ENCODE results near the gene ALPK3. TPM values are rescaled to one million over a fixed set of nuclear protein-coding genes. Genes with fewer than 3 reads are reported as not detected.

The ALPK3 gene
- total RNA-seq, 1 donor from 2014 or later = 0.21 TPM

DNA sequence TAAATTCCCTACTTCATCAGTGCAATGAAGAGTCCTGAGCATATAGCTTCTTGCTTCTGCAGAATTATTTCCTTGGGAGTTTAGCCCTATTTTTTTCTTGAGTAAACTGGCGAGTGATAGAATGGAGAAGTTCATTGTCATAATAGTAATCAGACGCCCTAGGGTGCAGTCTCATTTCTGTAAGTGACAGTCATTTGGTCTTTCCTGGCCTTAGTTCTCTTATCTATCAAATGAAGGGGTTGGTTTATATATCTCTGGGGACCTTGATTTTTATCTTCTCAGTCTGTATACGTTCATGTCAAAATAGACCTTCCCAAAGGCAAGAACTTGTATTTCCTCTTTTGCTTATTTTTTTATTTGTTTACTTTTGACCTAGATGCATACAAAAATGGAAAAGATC is 9.9 kb upstream of the ALPK3 start:
- intact Hi-C loops (cut with micrococcal nuclease) = no loop called here
- Mint-ChIP-seq H3K4me1 (no peaks in the 10 kb centered on the region), H3K9me3 (no peaks in the 10 kb centered on the region), H3K4me3 (no peak overlapping the region), H3K36me3 (ENCODE audit: low read depth) (peaks cover 12% of the 10 kb centered on the region), H3K27me3 (no peaks in the 10 kb centered on the region), H3K27ac (no peak overlapping the region)
- DNase-seq = no peak

GRCh38 chr15:84810073-84810840 is 6.9 kb upstream of the ALPK3 start:
- H3K27me3 Mint-ChIP-seq = no peaks in the 10 kb centered on the region
- H3K36me3 Mint-ChIP-seq (ENCODE audit: low read depth) = peaks cover 5% of the 10 kb centered on the region
- no peak overlapping the region for H3K27ac Mint-ChIP-seq
- no peaks in the 10 kb centered on the region for H3K9me3 Mint-ChIP-seq
- no peak for DNase-seq
- H3K4me1 Mint-ChIP-seq = no peaks in the 10 kb centered on the region
- intact Hi-C loops (cut with micrococcal nuclease) = no loop called here
- no peak overlapping the region for H3K4me3 Mint-ChIP-seq

DNA sequence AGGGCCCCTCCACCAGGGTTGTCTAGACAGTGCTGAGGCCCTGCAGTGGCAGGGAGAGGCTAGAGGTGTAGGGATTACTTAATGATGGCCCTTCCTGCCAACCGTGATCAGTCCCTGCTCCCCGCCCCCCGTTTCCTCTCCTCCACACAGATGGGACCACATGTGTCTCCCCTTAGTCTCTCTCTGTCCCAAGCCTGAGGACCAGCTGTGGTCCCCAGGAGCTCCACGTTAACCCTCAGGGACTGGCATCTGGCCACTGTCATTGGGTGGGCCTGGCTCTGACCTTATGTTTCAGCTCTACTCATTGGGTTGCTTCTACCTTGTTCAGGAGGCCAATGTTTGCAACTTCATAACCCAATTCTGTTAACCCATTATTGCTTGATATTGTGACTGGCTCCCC is 6.0 kb upstream of the ALPK3 start:
- no peak overlapping the region for H3K4me3 Mint-ChIP-seq
- H3K4me1 Mint-ChIP-seq = no peaks in the 10 kb centered on the region
- peaks cover 5% of the 10 kb centered on the region for H3K36me3 Mint-ChIP-seq (ENCODE audit: low read depth)
- intact Hi-C loops (cut with micrococcal nuclease) = no loop called here
- H3K27me3 Mint-ChIP-seq = no peaks in the 10 kb centered on the region
- H3K9me3 Mint-ChIP-seq = no peaks in the 10 kb centered on the region
- DNase-seq = no peak
- H3K27ac Mint-ChIP-seq = no peak overlapping the region

DNA sequence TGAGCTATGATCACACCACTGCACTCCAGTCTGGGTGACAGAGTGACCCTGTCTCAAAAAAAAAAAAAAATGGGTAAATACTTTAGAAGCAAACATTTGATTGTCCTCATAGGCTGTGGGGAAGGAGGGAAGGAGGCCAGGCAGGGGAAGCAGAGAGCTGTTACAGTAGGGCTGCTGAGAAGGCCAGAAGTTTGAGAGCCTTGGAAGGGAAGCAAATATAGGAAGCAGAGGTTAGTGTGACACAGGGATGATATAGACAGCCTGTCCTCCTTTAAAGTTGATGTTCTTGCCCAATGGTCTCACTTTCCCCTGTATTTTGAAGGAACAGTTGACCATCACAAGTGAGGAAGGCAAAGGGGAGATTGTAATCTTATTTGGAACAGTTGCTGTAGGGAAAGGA is 5.3 kb upstream of the ALPK3 start:
- Mint-ChIP-seq H3K27me3 (peaks cover 2% of the 10 kb centered on the region), H3K36me3 (ENCODE audit: low read depth) (peaks cover 5% of the 10 kb centered on the region), H3K4me1 (no peaks in the 10 kb centered on the region), H3K9me3 (no peaks in the 10 kb centered on the region), H3K4me3 (no peak overlapping the region), H3K27ac (no peak overlapping the region)
- no peak for DNase-seq
- intact Hi-C loops (cut with micrococcal nuclease) = no loop called here

GRCh38 chr15:84812842-84813241 is 4.3 kb upstream of the ALPK3 start:
- Mint-ChIP-seq H3K9me3 (no peaks in the 10 kb centered on the region), H3K27me3 (peaks cover 2% of the 10 kb centered on the region), H3K27ac (no peak overlapping the region), H3K36me3 (ENCODE audit: low read depth) (peaks cover 5% of the 10 kb centered on the region), H3K4me3 (no peak overlapping the region), H3K4me1 (no peaks in the 10 kb centered on the region)
- DNase-seq = no peak
- intact Hi-C loops (cut with micrococcal nuclease) = no loop called here

GRCh38 chr15:84813435-84813834 is 3.7 kb upstream of the ALPK3 start:
- H3K36me3 Mint-ChIP-seq (ENCODE audit: low read depth) = peaks cover 5% of the 10 kb centered on the region
- intact Hi-C loops (cut with micrococcal nuclease) = no loop called here
- DNase-seq = no peak
- H3K27me3 Mint-ChIP-seq = peaks cover 4% of the 10 kb centered on the region
- H3K4me3 Mint-ChIP-seq = no peak overlapping the region
- peaks cover 4% of the 10 kb centered on the region for H3K4me1 Mint-ChIP-seq
- no peaks in the 10 kb centered on the region for H3K9me3 Mint-ChIP-seq
- H3K27ac Mint-ChIP-seq = no peak overlapping the region

GRCh38 chr15:84813931-84814330 is 3.2 kb upstream of the ALPK3 start:
- peaks cover 5% of the 10 kb centered on the region for H3K36me3 Mint-ChIP-seq (ENCODE audit: low read depth)
- DNase-seq = no peak
- H3K27ac Mint-ChIP-seq = no peak overlapping the region
- H3K27me3 Mint-ChIP-seq = peaks cover 4% of the 10 kb centered on the region
- intact Hi-C loops (cut with micrococcal nuclease) = no loop called here
- H3K9me3 Mint-ChIP-seq = no peaks in the 10 kb centered on the region
- H3K4me1 Mint-ChIP-seq = peaks cover 4% of the 10 kb centered on the region
- H3K4me3 Mint-ChIP-seq = no peak overlapping the region

DNA sequence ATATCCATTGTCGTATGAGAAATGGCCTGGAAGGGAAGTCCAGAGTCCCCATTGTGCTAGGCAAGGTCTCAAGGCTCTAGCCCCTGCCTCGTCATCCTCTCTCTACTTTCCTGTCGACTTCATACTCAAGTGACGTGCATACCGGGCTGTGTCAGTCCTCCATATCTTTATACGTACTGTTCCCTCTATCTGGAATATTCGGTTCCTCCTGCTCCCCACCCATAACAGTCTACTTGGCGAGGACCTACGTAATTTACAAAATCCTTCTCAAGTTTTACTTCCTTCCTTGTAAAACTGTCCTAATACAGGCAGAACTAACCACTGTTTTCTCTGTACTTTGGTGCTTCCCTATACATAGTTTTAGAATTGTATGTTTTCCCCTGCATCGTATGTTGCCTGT is 2.2 kb upstream of the ALPK3 start:
- intact Hi-C loops (cut with micrococcal nuclease) = no loop called here
- no peaks in the 10 kb centered on the region for H3K9me3 Mint-ChIP-seq
- H3K4me1 Mint-ChIP-seq = peaks cover 4% of the 10 kb centered on the region
- no peak for DNase-seq
- H3K36me3 Mint-ChIP-seq (ENCODE audit: low read depth) = peaks cover 5% of the 10 kb centered on the region
- H3K27ac Mint-ChIP-seq = no peak overlapping the region
- H3K4me3 Mint-ChIP-seq = no peak overlapping the region
- peaks cover 4% of the 10 kb centered on the region for H3K27me3 Mint-ChIP-seq

- Mint-ChIP-seq H3K9me3 (no peaks in the 10 kb centered on the region), H3K4me1 (peaks cover 4% of the 10 kb centered on the region), H3K36me3 (ENCODE audit: low read depth) (no peaks in the 10 kb centered on the region), H3K27me3 (peaks cover 9% of the 10 kb centered on the region), H3K27ac (no peak overlapping the region), H3K4me3 (no peak overlapping the region)
- no peak for DNase-seq
- intact Hi-C loops (cut with micrococcal nuclease) = no loop called here
These were observed 418 bp downstream of the ALPK3 start for GRCh38 chr15:84817466-84818081.

- Mint-ChIP-seq H3K9me3 (no peaks in the 10 kb centered on the region), H3K4me3 (no peak overlapping the region), H3K4me1 (peaks cover 4% of the 10 kb centered on the region), H3K27me3 (peaks cover 9% of the 10 kb centered on the region), H3K27ac (no peak overlapping the region), H3K36me3 (ENCODE audit: low read depth) (no peaks in the 10 kb centered on the region)
- DNase-seq = peak; percentile 69
- intact Hi-C loops (cut with micrococcal nuclease) = no loop called here
These were observed 1.3 kb downstream of the ALPK3 start for GRCh38 chr15:84818261-84819131.

DNA sequence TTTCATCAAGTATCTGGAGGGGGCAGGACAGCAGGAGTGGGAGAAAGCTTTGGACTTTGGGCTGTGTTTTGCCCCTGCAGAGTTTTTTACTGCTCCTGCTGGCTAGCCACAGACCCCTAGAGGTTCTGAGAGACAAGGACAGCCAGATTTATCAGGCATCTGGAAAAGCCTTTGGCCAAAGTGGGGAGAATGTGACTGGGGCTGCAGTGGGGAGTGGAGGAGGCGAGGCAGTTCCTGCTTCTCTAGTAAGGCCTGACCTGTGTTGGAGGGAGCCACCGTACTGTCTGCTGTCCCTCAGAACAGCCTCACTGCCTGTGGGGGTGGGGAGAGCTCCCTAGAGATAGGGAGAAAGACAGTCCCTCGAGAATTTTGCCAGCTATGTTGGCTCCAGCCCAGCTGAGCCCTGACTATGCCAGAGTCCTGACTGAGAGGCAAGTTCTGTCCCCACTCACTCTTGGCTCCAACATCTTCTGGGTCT is 2.2 kb downstream of the ALPK3 start:
- Mint-ChIP-seq H3K27ac (no peak overlapping the region), H3K9me3 (no peaks in the 10 kb centered on the region), H3K36me3 (ENCODE audit: low read depth) (no peaks in the 10 kb centered on the region)

DNA sequence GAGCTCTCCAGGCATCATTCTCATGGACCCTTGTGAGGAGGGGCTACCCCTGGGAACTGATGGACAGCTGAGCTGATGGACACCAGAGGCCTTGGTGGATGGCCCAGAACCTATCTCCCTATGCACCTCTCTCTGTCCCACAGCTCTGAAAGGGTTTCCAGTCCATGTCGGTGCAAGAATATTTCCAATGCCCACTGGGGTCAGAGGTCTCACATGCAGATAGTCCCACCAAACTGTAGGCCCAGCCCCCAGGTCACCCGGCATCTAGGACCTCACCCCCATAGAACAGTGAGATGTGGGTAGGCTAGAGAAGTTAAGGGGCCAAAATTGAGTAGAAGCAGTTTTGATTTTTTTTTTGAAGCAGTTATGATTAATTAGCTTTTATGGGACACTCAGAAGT is 2.6 kb downstream of the ALPK3 start:
- H3K36me3 Mint-ChIP-seq (ENCODE audit: low read depth) = no peaks in the 10 kb centered on the region

More for the DNA sequence above, 2.2 kb downstream of the ALPK3 start:
- H3K4me3 Mint-ChIP-seq = no peak overlapping the region
- peaks cover 4% of the 10 kb centered on the region for H3K4me1 Mint-ChIP-seq
- no peak for DNase-seq
- H3K27me3 Mint-ChIP-seq = peaks cover 9% of the 10 kb centered on the region
- intact Hi-C loops (cut with micrococcal nuclease) = no loop called here

DNA sequence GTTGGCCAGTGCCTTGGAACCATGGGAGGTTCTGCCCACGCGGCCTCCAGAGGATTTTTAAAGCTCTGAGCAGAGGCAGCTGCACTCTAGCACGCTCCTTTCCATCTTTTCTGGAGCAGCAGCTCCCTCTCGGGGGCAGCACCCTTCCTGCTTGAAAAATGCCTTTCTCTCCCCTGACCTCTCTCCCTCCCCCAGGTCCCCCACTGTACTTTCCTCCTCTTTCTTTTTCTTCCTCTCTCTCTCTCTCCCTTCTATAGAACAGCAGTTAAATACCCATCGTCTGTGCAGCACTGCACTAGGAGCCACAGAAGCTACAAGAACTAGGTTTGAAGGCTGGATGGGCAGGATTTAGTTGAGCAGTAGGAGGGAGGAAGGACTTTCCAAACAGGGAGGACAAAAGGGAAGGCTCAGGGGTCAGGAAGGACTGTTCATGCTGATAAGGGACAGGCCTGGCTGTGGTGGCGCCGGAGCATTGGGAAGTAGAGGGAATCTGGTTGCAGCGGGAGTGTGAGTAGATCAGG is 4.4 kb downstream of the ALPK3 start:
- intact Hi-C loops (cut with micrococcal nuclease) = loop anchor here (10.0 kb wide), 1 partner anchor 53 kb away; no protein-coding TSS in a partner anchor
- H3K4me3 Mint-ChIP-seq = no peak overlapping the region
- H3K4me1 Mint-ChIP-seq = peaks cover 4% of the 10 kb centered on the region
- H3K9me3 Mint-ChIP-seq = no peaks in the 10 kb centered on the region
- H3K36me3 Mint-ChIP-seq (ENCODE audit: low read depth) = no peaks in the 10 kb centered on the region
- H3K27me3 Mint-ChIP-seq = peaks cover 7% of the 10 kb centered on the region
- no peak overlapping the region for H3K27ac Mint-ChIP-seq
- DNase-seq = no peak

More for the DNA sequence above, 2.6 kb downstream of the ALPK3 start:
- Mint-ChIP-seq H3K9me3 (no peaks in the 10 kb centered on the region), H3K27me3 (peaks cover 9% of the 10 kb centered on the region), H3K4me1 (peaks cover 4% of the 10 kb centered on the region), H3K27ac (no peak overlapping the region), H3K4me3 (no peak overlapping the region)
- no peak for DNase-seq
- intact Hi-C loops (cut with micrococcal nuclease) = loop anchor here (10.0 kb wide), 1 partner anchor 55 kb away; no protein-coding TSS in a partner anchor

Data from activated CD4-positive, alpha-beta T cell treated with anti-CD3 and anti-CD28 coated beads, Interleukin-2, amount 10 ng/mL, durations not matched to agents 24 days and 14 days (primary cell).